CD14-positive monocyte (primary cell): Measurements from ENCODE around the gene PPM1F. TPM values are rescaled to one million over a fixed set of nuclear protein-coding genes. Genes with fewer than 3 reads are reported as not detected.
A peak's percentile ranks its signal among the peaks of the same experiment; 100 is the strongest.

Experiments used
- DNase-seq, 3 donors: peaks; one replicate each; pipeline ENCODE4 v3.0.0-alpha.2; 2011 to 2022
- H2AFZ ChIP-seq: 2 replicates; pipeline ENCODE4 v1.6.0; 2012; ENCODE audit warnings: mild to moderate bottlenecking, low read depth, low read length, inconsistent platforms; ENCODE audit not compliant: insufficient read depth, poor library complexity, severe bottlenecking
- H3K27ac ChIP-seq, 2 donors: 1 replicate in 1 of 2; 2 replicates in 1 of 2; pipeline ENCODE4 v1.5.1; 2012 to 2013; ENCODE audit warnings: low read length in 2 of 2, control low read depth in 1 of 2, inconsistent platforms in 1 of 2, low read depth in 1 of 2, mild to moderate bottlenecking in 1 of 2
- H3K27me3 ChIP-seq, 2 donors: one replicate each; pipeline versions ENCODE4 v1.6.0 to v1.6.1; 2011 to 2013; ENCODE audit warnings: low read length in 2 of 2; ENCODE audit not compliant: control insufficient read depth in 2 of 2, insufficient read depth in 2 of 2
- H3K36me3 ChIP-seq, 2 donors: replicated peaks in 1 of 2; 1 replicate in 1 of 2; 2 replicates in 1 of 2; pipeline versions ENCODE4 v1.5.1 to v1.6.1; 2012 to 2013; ENCODE audit warnings: low read length in 2 of 2, control low read depth in 1 of 2, inconsistent platforms in 1 of 2, mild to moderate bottlenecking in 1 of 2; ENCODE audit not compliant: insufficient read depth in 2 of 2, control insufficient read depth in 1 of 2
- H3K4me1 ChIP-seq, 2 donors: 1 replicate in 1 of 2; 2 replicates in 1 of 2; pipeline versions ENCODE4 v1.5.1 to v1.6.1; 2012 to 2013; ENCODE audit warnings: low read length in 2 of 2, control low read depth in 1 of 2, inconsistent platforms in 1 of 2, mild to moderate bottlenecking in 1 of 2, moderate library complexity in 1 of 2; ENCODE audit not compliant: insufficient read depth in 2 of 2, control insufficient read depth in 1 of 2
- H3K4me2 ChIP-seq: replicated peaks from 2 replicates; pipeline ENCODE3; 2012; ENCODE audit warnings: low read length, moderate library complexity, mild to moderate bottlenecking; ENCODE audit not compliant: poor library complexity, severe bottlenecking; ENCODE audit errors: extremely low read depth
- H3K4me3 ChIP-seq, 3 experiments: fragments of 200-600 bp in 1 of 3; sonication (generic) in 1 of 3; replicated peaks in 1 of 3; 1 replicate in 2 of 3; 2 replicates in 1 of 3; pipeline ENCODE4 v1.5.1; 2011 to 2013; ENCODE audit warnings: low read length in 3 of 3, mild to moderate bottlenecking in 3 of 3, control low read depth in 2 of 3, low read depth in 2 of 3, inconsistent platforms in 1 of 3, moderate library complexity in 1 of 3
- H3K79me2 ChIP-seq: 2 replicates; pipeline ENCODE4 v1.6.0; 2012; ENCODE audit warnings: mild to moderate bottlenecking, control low read depth, inconsistent platforms, low read length, moderate library complexity; ENCODE audit not compliant: insufficient read depth
- H3K9ac ChIP-seq: 2 replicates; pipeline ENCODE4 v1.6.0; 2017; ENCODE audit warnings: low read length, mild to moderate bottlenecking; ENCODE audit not compliant: insufficient read depth, poor library complexity, severe bottlenecking
- H3K9me3 ChIP-seq, 2 donors: replicated peaks in 1 of 2; 1 replicate in 1 of 2; 2 replicates in 1 of 2; pipeline versions ENCODE4 v1.5.1 to v1.6.1; 2012 to 2013; ENCODE audit warnings: low read length in 2 of 2, control low read depth in 1 of 2; ENCODE audit not compliant: control insufficient read depth in 1 of 2, insufficient read depth in 1 of 2
- H4K20me1 ChIP-seq: 2 replicates; pipeline ENCODE4 v1.6.0; 2012; ENCODE audit warnings: mild to moderate bottlenecking, low read length, control low read depth, moderate library complexity; ENCODE audit not compliant: insufficient read depth
- H3K27ac Mint-ChIP-seq, 7 donors: one replicate each; pipeline ENCODE4 v1.8.0; 2020; ENCODE audit warnings: mild to moderate bottlenecking in 7 of 7, mixed read lengths in 7 of 7, moderate library complexity in 6 of 7, inconsistent platforms in 2 of 7
- H3K27me3 Mint-ChIP-seq, 3 donors: one replicate each; pipeline ENCODE4 v1.8.0; 2021 to 2022; ENCODE audit warnings: low read depth in 3 of 3, mild to moderate bottlenecking in 3 of 3, mixed read lengths in 3 of 3, moderate library complexity in 3 of 3, inconsistent platforms in 1 of 3
- H3K36me3 Mint-ChIP-seq, 2 donors: one replicate each; pipeline ENCODE4 v1.8.0; 2020; ENCODE audit warnings: mixed read lengths in 2 of 2, inconsistent platforms in 1 of 2, mild to moderate bottlenecking in 1 of 2
- H3K4me1 Mint-ChIP-seq: one replicate; pipeline ENCODE4 v1.8.0; 2020; ENCODE audit warnings: mild to moderate bottlenecking, mixed read lengths
- H3K4me3 Mint-ChIP-seq, 2 donors: one replicate each; pipeline ENCODE4 v1.8.0; 2020; ENCODE audit warnings: mild to moderate bottlenecking in 2 of 2, mixed read lengths in 2 of 2, moderate library complexity in 1 of 2
- H3K9me3 Mint-ChIP-seq, 7 donors: one replicate each; pipeline ENCODE4 v1.8.0; 2020 to 2022; ENCODE audit warnings: mixed read lengths in 7 of 7, mild to moderate bottlenecking in 6 of 7, moderate library complexity in 6 of 7, inconsistent platforms in 2 of 7
- WGBS: methylation state at CpG from one replicate; pipeline ENCODE4 v1.1.5; 2013; ENCODE audit warnings: missing lambda C conversion rate; ENCODE audit not compliant: insufficient coverage; 5-methylcytosine and 5-hydroxymethylcytosine counted together
- intact Hi-C, 2 donors: fragments of 100-400 bp; cut with micrococcal nuclease; formaldehyde crosslinking; loops; one replicate each; pipeline versions ENCODE4 v1.15.0 to v1.15.1; 2023
- polyA plus RNA-seq, 3 donors: library from polyadenylated mRNA; depleted of rRNA in 1 of 3; unstranded in 2 of 3; stranded (reverse) in 1 of 3; fragments of 300-500 nt in 2 of 3; fragments of >200 nt in 1 of 3; fragmentation: Illumina TruSeq in 2 of 3; gene quantifications; 1 replicate in 2 of 3; 2 replicates in 1 of 3; pipeline ENCODE4 v1.2.3, GENCODE V29; 2012 to 2021
- TF ChIP-seq, protein P1 (sequence below): fragments of 200-600 bp; IDR thresholded peaks from one replicate; pipeline ENCODE4 v1.8.0; 2022; ENCODE audit warnings: antibody characterized with exemption, mild to moderate bottlenecking

Gene PPM1F
- polyA plus RNA-seq, 3 donors: 28.8 to 95.0 (median 37.2) TPM

DNA sequence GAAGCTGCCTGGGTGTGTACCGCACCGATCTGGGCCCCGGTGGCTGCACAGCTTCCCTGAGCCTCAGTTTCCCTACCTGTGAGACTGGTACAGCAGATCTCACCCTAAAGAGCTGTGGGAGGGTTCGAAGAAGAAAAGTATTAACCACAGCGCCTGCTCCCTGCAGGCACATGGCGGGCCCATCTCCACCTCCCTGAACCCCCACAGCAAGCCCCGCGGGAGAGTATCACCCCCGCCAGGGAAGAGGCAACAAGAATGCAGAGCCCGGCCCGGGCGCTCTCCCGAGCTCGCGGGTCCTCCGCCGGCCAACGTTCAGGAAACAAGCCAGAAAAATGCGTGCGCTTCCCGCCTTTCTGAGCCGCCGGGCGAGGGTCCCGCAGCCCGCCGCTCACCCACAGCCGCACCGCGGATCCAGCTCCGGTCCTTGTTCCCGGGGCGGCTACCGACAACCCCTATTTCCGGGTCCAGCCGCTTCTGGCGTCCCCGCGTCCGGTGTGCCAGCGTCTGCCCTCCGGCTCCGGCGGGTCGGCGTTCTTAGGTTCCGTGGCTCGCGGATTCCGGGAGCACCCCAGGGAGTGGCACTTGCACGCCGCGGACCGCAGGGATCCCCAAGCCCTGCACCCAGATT, 29.8 kb upstream of the PPM1F start, which contains the start of gene TOP3B:
Gene TOP3B (minus strand): TSS at position 450 of the 628 bp plus-strand sequence. CDS start 7,078 bp downstream, outside the sequence.
- intact Hi-C loops: no loop called here
- WGBS: under 1% methylated on average over 44 of the region's 54 CpGs
- peak within 1 kb of the TSS; percentile 89 to 99 (median 89) for H3K4me3 ChIP-seq
- H3K4me3 Mint-ChIP-seq: peak within 1 kb of the TSS; percentile 83 to 90
- H3K27ac Mint-ChIP-seq: peak within 1 kb of the TSS; percentile 25 to 89 (median 76)
- peak; percentile 66 to 74 (median 70) for DNase-seq
- H2AFZ ChIP-seq: peak within 1 kb of the TSS; percentile 97
- H3K9me3 Mint-ChIP-seq: no peaks in the 10 kb centered on the region
- H3K4me1 Mint-ChIP-seq: peaks cover 22% of the 10 kb centered on the region
- H3K36me3 ChIP-seq: peaks cover 7 to 15% of the 10 kb centered on the region in 2 donors
- H3K36me3 Mint-ChIP-seq: peaks cover 14 to 17% of the 10 kb centered on the region in 2 donors
- TF ChIP-seq, protein P1, sequence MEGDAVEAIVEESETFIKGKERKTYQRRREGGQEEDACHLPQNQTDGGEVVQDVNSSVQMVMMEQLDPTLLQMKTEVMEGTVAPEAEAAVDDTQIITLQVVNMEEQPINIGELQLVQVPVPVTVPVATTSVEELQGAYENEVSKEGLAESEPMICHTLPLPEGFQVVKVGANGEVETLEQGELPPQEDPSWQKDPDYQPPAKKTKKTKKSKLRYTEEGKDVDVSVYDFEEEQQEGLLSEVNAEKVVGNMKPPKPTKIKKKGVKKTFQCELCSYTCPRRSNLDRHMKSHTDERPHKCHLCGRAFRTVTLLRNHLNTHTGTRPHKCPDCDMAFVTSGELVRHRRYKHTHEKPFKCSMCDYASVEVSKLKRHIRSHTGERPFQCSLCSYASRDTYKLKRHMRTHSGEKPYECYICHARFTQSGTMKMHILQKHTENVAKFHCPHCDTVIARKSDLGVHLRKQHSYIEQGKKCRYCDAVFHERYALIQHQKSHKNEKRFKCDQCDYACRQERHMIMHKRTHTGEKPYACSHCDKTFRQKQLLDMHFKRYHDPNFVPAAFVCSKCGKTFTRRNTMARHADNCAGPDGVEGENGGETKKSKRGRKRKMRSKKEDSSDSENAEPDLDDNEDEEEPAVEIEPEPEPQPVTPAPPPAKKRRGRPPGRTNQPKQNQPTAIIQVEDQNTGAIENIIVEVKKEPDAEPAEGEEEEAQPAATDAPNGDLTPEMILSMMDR: no peak
- H3K27me3 Mint-ChIP-seq: peaks cover 0 to under 1% (median 0%) of the 10 kb centered on the region in 3 donors
- H3K9me3 ChIP-seq: no peaks in the 10 kb centered on the region
- no peaks in the 10 kb centered on the region for H3K27me3 ChIP-seq
- H3K4me2 ChIP-seq: peak within 1 kb of the TSS; percentile 93
- H3K79me2 ChIP-seq: peaks cover 47% of the 10 kb centered on the region
- peak within 1 kb of the TSS; percentile 35 to 88 for H3K27ac ChIP-seq
- H3K9ac ChIP-seq: peak within 1 kb of the TSS; percentile 95
- peaks cover 11 to 14% of the 10 kb centered on the region in 2 donors for H3K4me1 ChIP-seq
- peaks cover 20% of the 10 kb centered on the region for H4K20me1 ChIP-seq

DNA sequence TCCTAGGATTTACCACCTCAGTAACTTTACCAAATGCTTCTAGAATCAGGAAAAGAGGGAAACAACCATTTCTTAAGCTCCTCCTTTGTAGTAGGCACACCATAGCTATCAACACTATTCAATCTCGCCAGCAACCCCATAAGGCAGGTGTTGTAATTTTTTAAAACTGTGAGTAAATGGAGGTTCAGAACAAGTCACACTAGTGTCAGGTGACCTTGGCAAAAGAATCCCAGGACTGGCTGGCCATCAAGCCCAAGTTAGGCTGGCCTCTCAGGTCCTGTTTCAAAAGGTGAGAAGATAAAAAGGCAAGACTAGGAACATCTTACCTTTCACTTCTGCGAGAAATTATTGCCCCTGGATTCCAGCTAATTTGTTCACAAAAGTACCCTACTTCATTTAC, 29.2 kb upstream of the PPM1F start:
- H3K9ac ChIP-seq: peak overlapping the region; percentile 95
- peaks cover 14 to 17% of the 10 kb centered on the region in 2 donors for H3K36me3 Mint-ChIP-seq
- H3K4me3 Mint-ChIP-seq: peak overlapping the region; percentile 83 to 90
- TF ChIP-seq, protein P1: no peak
- peaks cover 22% of the 10 kb centered on the region for H4K20me1 ChIP-seq
- H3K79me2 ChIP-seq: peaks cover 49% of the 10 kb centered on the region
- peak overlapping the region; percentile 93 for H3K4me2 ChIP-seq
- H3K27ac ChIP-seq: peak overlapping the region in 1 of 2 donors; percentile 88
- intact Hi-C loops: no loop called here
- H3K27me3 Mint-ChIP-seq: no peaks in the 10 kb centered on the region
- H3K4me1 ChIP-seq: peaks cover 11 to 14% of the 10 kb centered on the region in 2 donors
- H3K36me3 ChIP-seq: peaks cover 7 to 15% of the 10 kb centered on the region in 2 donors
- no peaks in the 10 kb centered on the region for H3K9me3 Mint-ChIP-seq
- H3K9me3 ChIP-seq: no peaks in the 10 kb centered on the region
- WGBS: 40% methylated on average over 1 of the region's 2 CpGs
- H3K4me1 Mint-ChIP-seq: peaks cover 22% of the 10 kb centered on the region
- H3K27ac Mint-ChIP-seq: peak overlapping the region in 6 of 7 donors; percentile 25 to 89 (median 80)
- H3K4me3 ChIP-seq: peak overlapping the region; percentile 89 to 99 (median 89)
- H2AFZ ChIP-seq: peak overlapping the region; percentile 97
- no peak for DNase-seq
- no peaks in the 10 kb centered on the region for H3K27me3 ChIP-seq
